ENCODE data around the gene UBE2Z. TPM values are rescaled to one million over a fixed set of nuclear protein-coding genes. Genes with fewer than 3 reads are reported as not detected.
A peak's percentile ranks its signal among the peaks of the same experiment; 100 is the strongest.

UBE2Z gene
- total RNA-seq, 1 experiment from 2014 or later = 65.1 TPM

DNA sequence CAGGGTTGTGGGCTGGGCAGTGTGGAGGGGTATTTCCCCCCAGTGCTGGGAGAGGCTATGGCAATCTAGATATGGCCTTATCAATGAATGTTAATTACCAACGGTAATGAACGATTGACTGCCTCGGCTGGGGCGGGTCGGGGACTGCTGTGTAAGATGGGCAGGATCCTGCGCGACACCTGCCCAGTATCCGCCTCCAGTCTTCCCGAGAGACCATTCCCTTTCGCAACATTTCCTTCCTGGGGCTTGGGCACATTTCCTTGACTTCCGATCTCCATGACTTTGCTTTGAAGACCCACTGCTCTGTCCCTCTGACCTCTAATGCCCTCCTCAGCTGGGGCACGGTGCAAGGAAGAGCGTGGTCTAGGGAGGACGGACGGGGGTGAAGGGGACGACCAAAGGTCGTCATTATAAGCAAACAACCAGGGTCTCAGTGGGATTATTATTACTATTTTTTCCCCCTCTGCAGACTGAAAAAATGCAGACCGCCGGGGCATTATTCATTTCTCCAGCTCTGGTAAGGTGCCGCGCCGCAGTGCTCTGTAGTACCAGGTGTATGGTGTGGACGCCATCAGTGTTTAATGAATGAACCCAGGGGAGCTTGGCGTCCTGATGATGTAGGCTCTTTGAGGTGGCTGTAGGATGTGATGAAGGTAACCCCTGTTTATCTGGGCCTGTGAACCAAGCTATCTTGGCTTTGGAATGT is 15.1 kb upstream of the UBE2Z start (continued):
- no peak for TF ChIP-seq AFF4 (CRISPR knock-in tag; IDR thresholded peaks at IDR 0.05; ENCODE audit: borderline replicate concordance)
- TF ChIP-seq ELF4 (CRISPR knock-in tag; IDR thresholded peaks at IDR 0.05; ENCODE audit: low read depth) = no peak
- TF ChIP-seq ZSCAN18 (CRISPR knock-in tag; IDR thresholded peaks at IDR 0.05) = no peak
- TF ChIP-seq ZNF232 (CRISPR knock-in tag; IDR thresholded peaks at IDR 0.05) = no peak
- TF ChIP-seq KAT7 (CRISPR knock-in tag; IDR thresholded peaks at IDR 0.05; ENCODE audit: borderline replicate concordance) = no peak
- no peak for TF ChIP-seq HMGXB4 (CRISPR knock-in tag; IDR thresholded peaks at IDR 0.05)
- no peak for TF ChIP-seq ZNF416 (CRISPR knock-in tag; IDR thresholded peaks at IDR 0.05)
- TF ChIP-seq, protein P1, sequence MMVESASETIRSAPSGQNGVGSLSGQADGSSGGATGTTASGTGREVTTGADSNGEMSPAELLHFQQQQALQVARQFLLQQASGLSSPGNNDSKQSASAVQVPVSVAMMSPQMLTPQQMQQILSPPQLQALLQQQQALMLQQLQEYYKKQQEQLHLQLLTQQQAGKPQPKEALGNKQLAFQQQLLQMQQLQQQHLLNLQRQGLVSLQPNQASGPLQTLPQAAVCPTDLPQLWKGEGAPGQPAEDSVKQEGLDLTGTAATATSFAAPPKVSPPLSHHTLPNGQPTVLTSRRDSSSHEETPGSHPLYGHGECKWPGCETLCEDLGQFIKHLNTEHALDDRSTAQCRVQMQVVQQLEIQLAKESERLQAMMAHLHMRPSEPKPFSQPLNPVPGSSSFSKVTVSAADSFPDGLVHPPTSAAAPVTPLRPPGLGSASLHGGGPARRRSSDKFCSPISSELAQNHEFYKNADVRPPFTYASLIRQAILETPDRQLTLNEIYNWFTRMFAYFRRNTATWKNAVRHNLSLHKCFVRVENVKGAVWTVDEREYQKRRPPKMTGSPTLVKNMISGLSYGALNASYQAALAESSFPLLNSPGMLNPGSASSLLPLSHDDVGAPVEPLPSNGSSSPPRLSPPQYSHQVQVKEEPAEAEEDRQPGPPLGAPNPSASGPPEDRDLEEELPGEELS (CRISPR knock-in tag; IDR thresholded peaks at IDR 0.05) = no peak

GRCh38 chr17:48893646-48894508 is 14.3 kb upstream of the UBE2Z start:
- ChIA-PET CTCF (interaction anchor here (1.4 to 3.7 kb wide), 5 partner anchors 10 to 215 kb away, joined by 8 to 35 read pairs (median 11); no protein-coding TSS in a partner anchor), POLR2A (interaction anchor here (0.7 to 1.6 kb wide), 4 partner anchors 10 to 67 kb away, joined by 3 to 5 read pairs (median 4); no protein-coding TSS in a partner anchor)
- Mint-ChIP-seq H3K9me3 (no peaks in the 10 kb centered on the region), H3K36me3 (peaks cover 16% of the 10 kb centered on the region), H3K4me1 (peaks cover 11% of the 10 kb centered on the region), H3K27me3 (ENCODE audit: low read depth) (no peaks in the 10 kb centered on the region), H3K27ac (peak overlapping the region; percentile 98), H3K4me3 (peak overlapping the region; percentile 96)
- ATAC-seq (no peak), DNase-seq (ENCODE audit: low spot score) (no peak)
- no peak for TF ChIP-seq ZNF263 (CRISPR knock-in tag; IDR thresholded peaks at IDR 0.05; ENCODE audit: low read depth)
- TF ChIP-seq, protein P2, sequence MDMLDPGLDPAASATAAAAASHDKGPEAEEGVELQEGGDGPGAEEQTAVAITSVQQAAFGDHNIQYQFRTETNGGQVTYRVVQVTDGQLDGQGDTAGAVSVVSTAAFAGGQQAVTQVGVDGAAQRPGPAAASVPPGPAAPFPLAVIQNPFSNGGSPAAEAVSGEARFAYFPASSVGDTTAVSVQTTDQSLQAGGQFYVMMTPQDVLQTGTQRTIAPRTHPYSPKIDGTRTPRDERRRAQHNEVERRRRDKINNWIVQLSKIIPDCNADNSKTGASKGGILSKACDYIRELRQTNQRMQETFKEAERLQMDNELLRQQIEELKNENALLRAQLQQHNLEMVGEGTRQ (CRISPR knock-in tag; IDR thresholded peaks at IDR 0.05) = no peak
- TF ChIP-seq USF1 (CRISPR knock-in tag; IDR thresholded peaks at IDR 0.05) = no peak
- TF ChIP-seq PRRX2 (CRISPR knock-in tag; IDR thresholded peaks at IDR 0.05) = no peak
- TF ChIP-seq NFATC4 (CRISPR knock-in tag; IDR thresholded peaks at IDR 0.05) = no peak
- TF ChIP-seq, protein P3, sequence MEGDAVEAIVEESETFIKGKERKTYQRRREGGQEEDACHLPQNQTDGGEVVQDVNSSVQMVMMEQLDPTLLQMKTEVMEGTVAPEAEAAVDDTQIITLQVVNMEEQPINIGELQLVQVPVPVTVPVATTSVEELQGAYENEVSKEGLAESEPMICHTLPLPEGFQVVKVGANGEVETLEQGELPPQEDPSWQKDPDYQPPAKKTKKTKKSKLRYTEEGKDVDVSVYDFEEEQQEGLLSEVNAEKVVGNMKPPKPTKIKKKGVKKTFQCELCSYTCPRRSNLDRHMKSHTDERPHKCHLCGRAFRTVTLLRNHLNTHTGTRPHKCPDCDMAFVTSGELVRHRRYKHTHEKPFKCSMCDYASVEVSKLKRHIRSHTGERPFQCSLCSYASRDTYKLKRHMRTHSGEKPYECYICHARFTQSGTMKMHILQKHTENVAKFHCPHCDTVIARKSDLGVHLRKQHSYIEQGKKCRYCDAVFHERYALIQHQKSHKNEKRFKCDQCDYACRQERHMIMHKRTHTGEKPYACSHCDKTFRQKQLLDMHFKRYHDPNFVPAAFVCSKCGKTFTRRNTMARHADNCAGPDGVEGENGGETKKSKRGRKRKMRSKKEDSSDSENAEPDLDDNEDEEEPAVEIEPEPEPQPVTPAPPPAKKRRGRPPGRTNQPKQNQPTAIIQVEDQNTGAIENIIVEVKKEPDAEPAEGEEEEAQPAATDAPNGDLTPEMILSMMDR (IDR thresholded peaks at IDR 0.05) = no peak
- TF ChIP-seq OVOL2 (CRISPR knock-in tag; IDR thresholded peaks at IDR 0.05; ENCODE audit: borderline replicate concordance) = no peak
- TF ChIP-seq PRDM15 (CRISPR knock-in tag; IDR thresholded peaks at IDR 0.05) = no peak
- no peak for TF ChIP-seq SOX15 (CRISPR knock-in tag; IDR thresholded peaks at IDR 0.05)

All from WTC11 (cell line).